Breast epithelium (tissue), 3 donors: Measurements from ENCODE around the gene SLC35B3.

Experiments
- POLR2A ChIP-seq: fragments of 450-650 bp; IDR thresholded peaks from one replicate; pipeline ENCODE4 v1.6.1; 2016; ENCODE audit warnings: antibody characterized with exemption, mild to moderate bottlenecking, moderate library complexity
- TF ChIP-seq, protein P1 (sequence below), 3 donors: fragments of 450-650 bp; IDR thresholded peaks; one replicate each; pipeline ENCODE4 v1.5.1; 2016 to 2017; ENCODE audit warnings: antibody characterized with exemption in 3 of 3, mild to moderate bottlenecking in 3 of 3, moderate library complexity in 3 of 3

DNA sequence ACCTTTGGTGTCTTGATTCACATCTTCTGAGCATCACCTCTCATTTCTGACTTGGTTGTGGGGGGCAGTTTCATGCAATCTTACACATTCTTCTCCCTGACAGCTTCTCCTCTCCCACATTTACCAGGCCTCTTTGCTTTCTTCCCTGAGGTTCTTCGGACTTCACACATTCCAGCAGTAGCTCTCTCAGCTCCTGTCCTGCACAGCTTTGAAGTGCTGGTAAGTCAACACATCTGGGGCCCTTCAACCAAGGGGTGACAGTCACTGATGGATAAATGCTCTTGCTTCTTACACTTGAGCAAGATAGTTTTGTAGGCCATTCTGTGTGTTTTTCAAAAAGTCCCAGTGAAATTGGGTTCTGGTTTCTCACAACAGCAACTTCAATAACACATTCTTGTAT lies 2.5 kb upstream of the SLC35B3 start:
- TF ChIP-seq, protein P1, sequence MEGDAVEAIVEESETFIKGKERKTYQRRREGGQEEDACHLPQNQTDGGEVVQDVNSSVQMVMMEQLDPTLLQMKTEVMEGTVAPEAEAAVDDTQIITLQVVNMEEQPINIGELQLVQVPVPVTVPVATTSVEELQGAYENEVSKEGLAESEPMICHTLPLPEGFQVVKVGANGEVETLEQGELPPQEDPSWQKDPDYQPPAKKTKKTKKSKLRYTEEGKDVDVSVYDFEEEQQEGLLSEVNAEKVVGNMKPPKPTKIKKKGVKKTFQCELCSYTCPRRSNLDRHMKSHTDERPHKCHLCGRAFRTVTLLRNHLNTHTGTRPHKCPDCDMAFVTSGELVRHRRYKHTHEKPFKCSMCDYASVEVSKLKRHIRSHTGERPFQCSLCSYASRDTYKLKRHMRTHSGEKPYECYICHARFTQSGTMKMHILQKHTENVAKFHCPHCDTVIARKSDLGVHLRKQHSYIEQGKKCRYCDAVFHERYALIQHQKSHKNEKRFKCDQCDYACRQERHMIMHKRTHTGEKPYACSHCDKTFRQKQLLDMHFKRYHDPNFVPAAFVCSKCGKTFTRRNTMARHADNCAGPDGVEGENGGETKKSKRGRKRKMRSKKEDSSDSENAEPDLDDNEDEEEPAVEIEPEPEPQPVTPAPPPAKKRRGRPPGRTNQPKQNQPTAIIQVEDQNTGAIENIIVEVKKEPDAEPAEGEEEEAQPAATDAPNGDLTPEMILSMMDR (IDR thresholded peaks at IDR 0.05), result no peak
- TF ChIP-seq POLR2A, result no peak
